ELF-1 (cell line): ENCODE data around the gene HARBI1.

Source experiments
- DNase-seq: peaks from one replicate; pipeline ENCODE4 v3.0.0-alpha.2; 2016; ENCODE audit warnings: low read depth, low spot score

HARBI1 gene

DNA sequence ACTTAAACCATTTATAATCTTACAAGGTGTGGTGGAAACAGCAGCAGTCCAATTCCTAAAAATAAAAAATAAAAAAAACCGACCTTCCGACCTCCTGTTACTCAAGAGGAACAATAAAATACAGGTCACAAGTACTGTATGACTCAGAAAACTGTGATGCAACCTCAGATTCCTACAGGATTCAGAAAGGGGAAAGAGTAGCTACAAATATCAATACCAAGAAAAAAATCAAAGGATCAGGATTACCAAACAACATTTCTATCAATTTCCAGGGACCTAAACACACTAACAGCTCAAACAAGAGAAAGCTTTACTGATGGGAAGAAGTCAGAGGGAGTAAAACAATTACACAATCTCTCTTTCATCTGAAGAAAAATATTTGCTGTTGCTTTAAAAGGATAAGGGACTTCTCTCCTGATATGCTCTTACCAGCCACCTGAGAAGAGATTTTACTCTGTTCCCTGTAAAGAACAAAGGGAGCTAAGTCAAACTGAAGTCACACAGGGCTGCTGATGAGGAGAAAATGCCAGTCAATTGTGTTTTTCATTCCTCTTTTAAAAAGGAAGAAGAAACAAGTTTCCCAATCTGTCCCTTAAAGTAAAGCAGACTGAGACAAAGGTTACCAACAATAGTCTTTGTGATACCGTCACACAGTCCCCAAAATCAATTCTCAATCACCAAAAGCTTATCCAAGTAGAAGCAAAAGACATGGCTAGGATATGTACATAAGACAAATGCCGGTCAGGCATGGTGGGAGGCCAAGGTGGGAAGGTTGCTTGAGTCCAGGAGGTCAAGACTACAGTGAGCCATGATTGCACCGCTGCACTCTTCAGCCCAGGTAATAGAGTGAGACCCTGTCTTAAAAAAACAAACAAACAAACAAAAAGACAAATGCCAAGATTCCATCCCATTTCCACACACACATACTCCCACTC is 62.5 kb downstream of the HARBI1 start:
- DNase-seq, result no peak

DNA sequence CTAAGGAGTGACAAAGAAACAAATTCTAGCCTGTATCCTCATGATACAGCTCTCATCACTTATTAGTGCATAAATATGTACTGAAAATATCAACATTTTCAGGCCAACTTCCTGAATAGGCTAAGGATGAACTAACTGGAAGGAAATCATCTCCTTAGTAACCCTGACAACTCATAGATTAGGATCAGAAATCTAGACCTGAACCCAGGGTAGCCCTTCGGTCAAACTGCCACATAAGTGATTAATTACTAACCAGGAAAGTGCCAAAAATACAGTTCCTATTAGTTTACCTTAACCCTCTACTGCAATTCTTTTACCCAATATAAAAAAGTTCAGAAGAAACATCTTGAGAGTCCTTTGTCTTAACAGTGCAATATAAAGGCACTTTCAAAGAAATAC is 63.2 kb downstream of the HARBI1 start:
- no peak for DNase-seq
